CD4-positive, alpha-beta T cell treated with Interleukin-17A for 4 hours (primary cell): ENCODE results near the gene LMOD1.
"Not testable (repeated sequence)": the region's sequence is repeated elsewhere in the genome, so short reads cannot be mapped to it uniquely, and the experiment has no call there.

Source experiments
- DNase-seq: peaks from one replicate; pipeline ENCODE4 v3.0.0-alpha.2; 2020; ENCODE audit warnings: mixed read lengths

Gene LMOD1

GRCh38 chr1:201912832-201913231 is 33.5 kb downstream of the LMOD1 start:
- no peak for DNase-seq

GRCh38 chr1:201911826-201912571 is 34.3 kb downstream of the LMOD1 start:
- DNase-seq = no peak

GRCh38 chr1:201907621-201908020 is 38.7 kb downstream of the LMOD1 start:
- no peak for DNase-seq

DNA sequence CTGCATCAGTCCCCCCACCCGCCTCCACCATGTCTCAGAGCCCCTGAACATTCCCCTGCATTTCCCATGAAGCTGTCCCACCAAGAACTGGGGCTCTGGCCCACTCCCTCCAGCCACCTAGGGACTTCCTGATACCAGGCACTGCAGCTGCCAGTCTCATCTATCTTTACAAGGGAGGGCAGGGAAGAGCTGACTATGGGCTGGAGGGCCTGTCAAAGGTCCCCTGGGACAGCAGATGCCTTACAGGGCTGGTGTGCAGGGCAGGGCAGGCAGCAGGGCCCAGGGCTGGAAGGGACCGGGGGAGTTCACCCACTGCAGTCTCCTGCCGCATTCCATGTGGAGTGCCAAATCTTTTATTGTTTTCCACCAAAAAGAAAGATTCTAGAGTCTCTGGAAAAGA is 40.0 kb downstream of the LMOD1 start:
- no peak for DNase-seq

DNA sequence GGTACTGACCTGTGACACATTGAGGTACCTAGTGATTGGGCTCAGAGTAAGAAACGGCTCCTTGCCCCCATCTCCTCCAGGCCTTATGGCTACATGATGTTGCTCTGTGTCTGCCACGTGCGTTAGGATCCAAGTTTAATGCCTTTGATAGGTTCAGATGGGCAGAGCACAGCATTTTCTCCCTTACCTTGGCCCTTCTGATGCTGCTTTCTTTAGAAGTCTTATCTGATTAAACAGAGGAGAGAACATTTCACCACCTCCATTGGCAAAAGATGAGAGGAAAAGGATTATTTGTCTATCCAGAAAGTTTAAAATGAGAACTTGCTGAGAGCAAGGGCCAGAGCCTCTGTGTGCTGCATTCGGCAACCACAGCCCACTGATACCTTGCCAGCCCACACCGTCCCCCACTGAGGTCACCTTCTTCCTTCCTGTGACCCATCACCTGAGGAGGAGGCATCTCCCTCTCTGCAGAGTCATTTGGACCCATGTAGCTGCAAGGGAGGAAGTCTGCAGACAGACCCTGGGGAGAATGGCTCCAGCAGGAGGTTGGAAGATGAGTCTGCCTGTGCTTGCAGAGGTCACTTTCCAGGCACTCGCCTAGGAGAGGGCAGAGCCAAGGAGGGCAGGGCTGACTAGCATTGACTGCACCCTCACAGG is 41.0 kb downstream of the LMOD1 start:
- DNase-seq = no peak

- DNase-seq = no peak
These were observed 41.8 kb downstream of the LMOD1 start for GRCh38 chr1:201904579-201904978.

DNA sequence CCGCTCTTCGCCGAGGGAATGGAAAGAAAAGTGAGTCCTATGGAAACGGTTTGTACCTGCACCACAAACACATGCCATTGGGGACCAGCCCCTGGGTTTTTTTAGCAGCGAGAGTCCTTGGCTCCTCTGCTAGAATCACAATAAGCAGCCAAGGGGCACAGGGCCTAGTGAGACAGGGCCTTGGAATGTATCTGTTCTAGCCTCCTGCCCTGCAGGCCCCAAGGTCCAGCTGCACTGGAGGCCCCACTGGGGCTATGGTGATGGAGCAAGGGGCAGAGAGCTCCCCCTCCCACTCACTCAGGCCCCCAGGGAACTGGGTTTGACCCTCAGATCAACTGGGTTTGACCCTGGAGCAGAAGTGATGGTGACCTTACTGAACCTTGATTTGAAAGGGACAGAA is 43.2 kb downstream of the LMOD1 start:
- DNase-seq = no peak

DNA sequence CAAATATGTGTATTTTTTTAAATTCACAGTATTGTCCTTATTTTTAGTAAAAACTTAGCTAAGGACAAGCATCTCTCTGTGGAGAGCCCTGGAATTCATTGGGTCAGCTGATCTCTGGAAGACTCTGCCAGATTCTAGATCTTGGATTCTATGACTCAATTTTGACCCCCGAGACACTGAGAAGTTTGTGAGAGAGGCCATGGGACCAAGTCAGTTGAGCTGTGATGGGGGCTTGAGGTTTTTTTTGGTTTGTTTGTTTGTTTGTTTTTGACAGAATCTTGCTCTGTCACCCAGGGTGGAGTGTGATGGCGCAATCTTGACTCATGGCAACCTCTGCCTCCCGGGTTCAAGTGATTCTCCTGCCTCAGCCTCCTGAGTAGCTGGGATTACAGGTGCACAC is 44.1 kb downstream of the LMOD1 start:
- no peak for DNase-seq

- DNase-seq = not testable (repeated sequence)
These were observed 45.3 kb downstream of the LMOD1 start for GRCh38 chr1:201901036-201901435.

- DNase-seq = no peak
These were observed 45.9 kb downstream of the LMOD1 start for GRCh38 chr1:201900476-201900875.

DNA sequence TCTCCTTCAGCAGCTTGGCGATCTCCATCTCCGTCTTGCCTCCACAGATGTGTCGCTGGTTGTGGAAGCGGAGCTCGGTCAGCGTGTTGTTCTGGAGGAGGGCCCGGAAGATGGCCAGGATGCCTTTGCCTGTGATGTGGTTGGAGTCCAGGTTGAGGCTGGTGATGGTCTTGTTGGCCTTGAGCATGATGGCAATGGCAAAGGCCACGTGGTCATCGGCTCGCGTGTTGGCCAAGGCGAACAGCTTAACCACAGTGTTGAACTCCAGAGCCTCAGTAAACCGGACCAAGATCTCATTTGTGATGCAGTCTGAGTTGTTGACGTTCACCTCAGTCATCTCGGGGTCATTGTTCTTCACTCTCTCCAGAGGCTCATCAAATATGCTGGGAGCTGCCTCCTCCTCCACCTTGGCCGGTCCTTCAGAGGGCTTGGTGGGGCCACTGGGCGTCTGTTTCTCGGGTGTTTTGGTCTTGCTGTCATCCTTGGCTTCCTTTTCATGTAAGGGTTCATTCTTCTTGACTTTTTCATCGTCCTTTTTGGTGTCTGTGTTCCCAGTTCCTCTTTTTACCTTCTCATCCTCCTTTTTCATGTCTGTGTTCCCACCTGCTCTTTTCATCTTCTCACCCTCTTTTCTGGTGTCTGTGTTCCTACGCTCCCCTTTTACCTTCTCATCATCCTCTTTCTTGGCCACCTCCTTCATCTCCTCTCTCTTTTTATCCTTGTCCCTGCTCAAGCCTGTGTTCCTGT is 46.5 kb downstream of the LMOD1 start:
- no peak for DNase-seq

GRCh38 chr1:201898992-201899391 is 47.4 kb downstream of the LMOD1 start:
- no peak for DNase-seq

GRCh38 chr1:201898240-201898894 is 48.0 kb downstream of the LMOD1 start:
- no peak for DNase-seq

DNA sequence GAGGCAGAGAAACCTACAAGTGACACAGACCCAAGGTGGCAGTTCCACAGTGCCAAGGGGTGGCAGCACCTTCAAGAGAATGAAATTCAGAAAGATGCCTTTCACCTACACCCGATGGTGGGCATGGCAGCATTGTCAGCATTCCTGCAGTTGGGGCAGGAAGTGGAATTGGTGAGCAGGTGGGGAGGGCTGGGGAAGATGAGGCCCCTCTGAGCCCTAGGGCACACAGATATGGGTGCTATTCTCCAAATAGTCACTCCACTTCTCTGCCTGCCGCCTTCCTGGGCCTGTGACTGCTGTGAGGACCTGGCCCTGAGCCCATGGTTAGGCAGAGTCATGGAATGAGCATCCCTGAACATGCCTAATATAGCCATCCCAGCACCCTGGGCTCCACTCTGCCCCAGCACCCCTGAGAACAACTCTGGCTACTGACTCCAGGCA is 49.4 kb downstream of the LMOD1 start:
- DNase-seq = no peak

GRCh38 chr1:201895913-201896807 is 50.2 kb downstream of the LMOD1 start:
- DNase-seq = peak; percentile 89

DNA sequence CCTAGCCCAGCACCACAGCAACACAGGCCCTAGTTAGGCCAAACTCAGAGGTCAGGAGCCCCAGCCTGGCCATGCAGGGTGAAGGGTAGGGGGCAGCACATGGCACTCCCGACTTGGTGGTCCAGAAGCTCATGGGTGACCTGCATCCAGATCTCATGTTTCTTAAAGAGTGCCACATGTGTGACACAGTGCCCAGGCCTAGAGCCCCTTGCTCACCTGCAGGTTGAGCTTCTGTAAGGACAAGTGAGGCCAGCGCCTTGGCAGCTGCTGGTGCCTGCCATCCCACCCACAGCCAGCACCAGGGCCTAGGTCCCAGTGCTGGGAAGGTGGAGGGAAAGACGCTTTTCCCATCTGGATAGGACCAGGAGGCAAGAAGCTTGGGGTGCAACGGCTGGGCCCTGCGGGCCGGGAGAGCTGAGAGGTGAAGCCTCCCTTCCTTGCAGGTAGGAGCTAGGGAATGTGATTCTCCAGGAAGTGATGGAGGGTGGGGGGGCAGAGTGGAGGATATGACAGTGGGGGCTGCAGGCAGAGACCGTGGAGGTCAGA is 51.2 kb downstream of the LMOD1 start:
- DNase-seq = no peak

- DNase-seq = no peak
These were observed 51.8 kb downstream of the LMOD1 start for GRCh38 chr1:201894343-201895119.

GRCh38 chr1:201893431-201893830 is 52.9 kb downstream of the LMOD1 start:
- no peak for DNase-seq

GRCh38 chr1:201892211-201892610 is 54.1 kb downstream of the LMOD1 start:
- no peak for DNase-seq

DNA sequence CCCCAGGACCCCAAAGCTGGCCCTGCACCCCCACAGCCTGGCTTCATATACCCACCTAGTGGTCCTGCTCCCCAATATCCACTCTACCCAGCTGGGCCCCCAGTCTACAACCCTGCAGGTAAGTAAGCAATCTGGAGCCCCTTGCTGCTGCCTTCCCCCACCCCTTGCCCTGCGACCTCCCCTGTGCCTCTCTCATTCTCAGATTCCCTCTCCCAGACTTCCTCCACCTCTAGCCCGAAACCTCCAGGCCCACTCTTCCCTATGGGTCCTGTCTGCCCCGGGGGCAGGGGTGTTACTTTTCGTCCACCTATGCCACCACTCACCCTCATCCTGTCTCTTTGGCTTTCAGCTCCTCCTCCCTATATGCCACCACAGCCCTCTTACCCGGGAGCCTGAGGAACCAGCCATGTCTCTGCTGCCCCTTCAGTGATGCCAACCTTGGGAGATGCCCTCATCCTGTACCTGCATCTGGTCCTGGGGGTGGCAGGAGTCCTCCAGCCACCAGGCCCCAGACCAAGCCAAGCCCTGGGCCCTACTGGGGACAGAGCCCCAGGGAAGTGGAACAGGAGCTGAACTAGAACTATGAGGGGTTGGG is 54.8 kb downstream of the LMOD1 start:
- DNase-seq = no peak
